GM23338 (cell line): ENCODE results near the gene BBOX1. TPM values are rescaled to one million over a fixed set of nuclear protein-coding genes. Genes with fewer than 3 reads are reported as not detected.

Source experiments
- ATAC-seq: fragments of 200-7000 bp; cut with Tn5 transposase; 3 replicates; pipeline ENCODE4 v1.9.1; 2020
- DNase-seq: peaks from one replicate; pipeline ENCODE4 v3.0.0-alpha.2; 2015; ENCODE audit warnings: low spot score
- H2AFZ ChIP-seq: fragments of 200-600 bp; sonication (generic); 2 replicates; pipeline ENCODE4 v1.8.0; 2016; ENCODE audit warnings: antibody characterized with exemption, mild to moderate bottlenecking, moderate library complexity
- H3F3A ChIP-seq: fragments of 200-600 bp; sonication (generic); replicated peaks from 2 replicates; pipeline ENCODE4 v1.8.0; 2017; ENCODE audit warnings: antibody characterized with exemption, mixed run types, low read depth
- H3K27ac ChIP-seq: fragments of 200-600 bp; sonication (generic); 2 replicates; pipeline ENCODE4 v1.6.1; 2016; ENCODE audit warnings: low read depth
- H3K27me3 ChIP-seq: fragments of 200-600 bp; sonication (generic); 2 replicates; pipeline ENCODE4 v1.8.0; 2016; ENCODE audit warnings: mild to moderate bottlenecking, mixed run types, moderate library complexity; ENCODE audit not compliant: insufficient read depth
- H3K36me3 ChIP-seq: fragments of 200-600 bp; sonication (generic); 2 replicates; pipeline ENCODE4 v1.8.0; 2016; ENCODE audit warnings: mild to moderate bottlenecking; ENCODE audit not compliant: insufficient read depth
- H3K4me1 ChIP-seq: fragments of 200-600 bp; sonication (generic); 2 replicates; pipeline ENCODE4 v1.8.0; 2016; ENCODE audit warnings: mild to moderate bottlenecking, moderate library complexity; ENCODE audit not compliant: insufficient read depth
- H3K4me2 ChIP-seq: fragments of 200-600 bp; sonication (generic); 2 replicates; pipeline ENCODE4 v1.7.1; 2017; ENCODE audit warnings: mixed run types
- H3K4me3 ChIP-seq: fragments of 200-600 bp; sonication (generic); 2 replicates; pipeline ENCODE4 v1.6.1; 2016; ENCODE audit warnings: mixed run types
- H3K79me2 ChIP-seq: fragments of 200-600 bp; sonication (generic); replicated peaks from 2 replicates; pipeline ENCODE4 v1.8.0; 2017; ENCODE audit warnings: mild to moderate bottlenecking; ENCODE audit not compliant: insufficient read depth
- H3K9me2 ChIP-seq: fragments of 200-600 bp; sonication (generic); 2 replicates; pipeline ENCODE4 v1.8.0; 2017; ENCODE audit not compliant: insufficient read depth
- H4K20me1 ChIP-seq: fragments of 200-600 bp; sonication (generic); replicated peaks from 2 replicates; pipeline ENCODE4 v1.8.0; 2017; ENCODE audit warnings: mild to moderate bottlenecking; ENCODE audit not compliant: insufficient read depth
- H3K27ac Mint-ChIP-seq: 2 replicates; pipeline ENCODE4 v1.8.0; 2020; ENCODE audit warnings: inconsistent platforms, mild to moderate bottlenecking, moderate library complexity, mixed read lengths
- H3K27me3 Mint-ChIP-seq: 3 replicates; pipeline ENCODE4 v1.8.0; 2022; ENCODE audit warnings: low read depth, mild to moderate bottlenecking, moderate library complexity, mixed read lengths, inconsistent platforms; ENCODE audit not compliant: insufficient read depth, poor library complexity
- H3K36me3 Mint-ChIP-seq: 3 replicates; pipeline ENCODE4 v1.8.0; 2021; ENCODE audit warnings: low read depth, mild to moderate bottlenecking, inconsistent platforms, moderate library complexity, mixed read lengths
- H3K4me1 Mint-ChIP-seq: 3 replicates; pipeline ENCODE4 v1.8.0; 2020; ENCODE audit warnings: mild to moderate bottlenecking, inconsistent platforms, mixed read lengths
- H3K4me3 Mint-ChIP-seq: 3 replicates; pipeline ENCODE4 v1.8.0; 2021; ENCODE audit warnings: moderate library complexity, mild to moderate bottlenecking, inconsistent platforms, mixed read lengths
- H3K9me3 Mint-ChIP-seq: 3 replicates; pipeline ENCODE4 v1.8.0; 2020; ENCODE audit warnings: moderate library complexity, mild to moderate bottlenecking, inconsistent platforms, mixed read lengths
- CREB1 ChIP-seq: fragments of 250-450 bp; sonication (Bioruptor Pico); IDR thresholded peaks from 2 replicates; pipeline ENCODE4 v1.5.0; 2020; ENCODE audit warnings: low read depth, mild to moderate bottlenecking, moderate library complexity
- CTCF ChIP-seq, 2 experiments: fragments of 200-600 bp in 1 of 2; sonication (generic) in 1 of 2; conservative IDR thresholded peaks; 2 replicates each; pipeline versions ENCODE4 v1.5.1 to v1.6.1; 2016 to 2017; ENCODE audit warnings: antibody characterized with exemption in 2 of 2, low read depth in 2 of 2, mild to moderate bottlenecking in 2 of 2, moderate library complexity in 1 of 2
- EZH2 ChIP-seq: fragments of 200-600 bp; sonication (generic); IDR thresholded peaks from one replicate; pipeline ENCODE4 v1.8.0; 2017; ENCODE audit warnings: antibody characterized with exemption, mild to moderate bottlenecking, low read depth; ENCODE audit not compliant: unreplicated experiment
- EZH2phosphoT487 ChIP-seq: fragments of 200-600 bp; sonication (generic); IDR thresholded peaks from one replicate; pipeline ENCODE4 v1.8.1; 2018; ENCODE audit warnings: antibody characterized with exemption; ENCODE audit not compliant: unreplicated experiment
- JUNB ChIP-seq: IDR thresholded peaks from one replicate; pipeline ENCODE4 v1.6.1; 2016; ENCODE audit warnings: antibody characterized with exemption; ENCODE audit not compliant: unreplicated experiment
- NANOG ChIP-seq: IDR thresholded peaks from 2 replicates; pipeline ENCODE4 v1.6.1; 2016; ENCODE audit warnings: antibody characterized with exemption, borderline replicate concordance
- POLR2AphosphoS5 ChIP-seq: IDR thresholded peaks from 2 replicates; pipeline ENCODE4 v1.6.1; 2016; ENCODE audit warnings: antibody characterized with exemption, low read depth
- STAT1 ChIP-seq: IDR thresholded peaks from one replicate; pipeline ENCODE4 v1.6.1; 2016; ENCODE audit warnings: antibody characterized with exemption; ENCODE audit not compliant: unreplicated experiment
- ZNF114 ChIP-seq: fragments of 250-450 bp; sonication (Bioruptor Pico); IDR thresholded peaks from 2 replicates; pipeline ENCODE4 v1.5.0; 2020; ENCODE audit warnings: mild to moderate bottlenecking, moderate library complexity
- ZNF331 ChIP-seq: fragments of 250-450 bp; sonication (Bioruptor Pico); IDR thresholded peaks from 2 replicates; pipeline ENCODE4 v1.5.0; 2020; ENCODE audit warnings: low read depth, mild to moderate bottlenecking, moderate library complexity
- ZNF462 ChIP-seq: fragments of 250-450 bp; sonication (Bioruptor Pico); IDR thresholded peaks from 2 replicates; pipeline ENCODE4 v1.5.0; 2020; ENCODE audit warnings: mild to moderate bottlenecking, moderate library complexity
- polyA plus RNA-seq: library from polyadenylated mRNA; unstranded; fragments of >200 nt; fragmentation: Nextera tagmentation; extraction: Ambion mirVana; gene quantifications from 2 replicates; pipeline ENCODE4 v1.2.1, GENCODE V29; 2016
- total RNA-seq: library from RNA; depleted of rRNA; stranded (reverse); fragments of >200 nt; shearing (Covaris generic); gene quantifications from 2 replicates; pipeline ENCODE4 v1.2.3, GENCODE V29; 2014
- TF ChIP-seq, protein P1 (sequence below): IDR thresholded peaks from 2 replicates; pipeline ENCODE4 v1.6.1; 2016; ENCODE audit warnings: antibody characterized with exemption
- TF ChIP-seq, protein P2 (sequence below): IDR thresholded peaks from one replicate; pipeline ENCODE4 v1.6.1; 2018; ENCODE audit warnings: antibody characterized with exemption; ENCODE audit not compliant: unreplicated experiment

The BBOX1 gene
- total and polyA plus RNA-seq, 2 experiments from 2014 or later: not detected

- H3K27ac ChIP-seq: no peak overlapping the region
- H3K36me3 Mint-ChIP-seq: no peaks in the 10 kb centered on the region
- H3K4me3 ChIP-seq: no peak overlapping the region
- no peaks in the 10 kb centered on the region for H3K79me2 ChIP-seq
- H3K4me2 ChIP-seq: no peak overlapping the region
- H3K27me3 ChIP-seq: no peaks in the 10 kb centered on the region
- TF ChIP-seq ZNF331 (CRISPR knock-in tag) (no peak), POLR2AphosphoS5 (no peak), JUNB (no peak), CTCF (conservative IDR thresholded peaks at IDR 0.05; ENCODE audit: low read depth in 2 of 2) (no peak), EZH2 (no peak), STAT1 (no peak), NANOG (no peak), ZNF462 (CRISPR knock-in tag) (no peak), CREB1 (CRISPR knock-in tag) (no peak), ZNF114 (CRISPR knock-in tag) (no peak), EZH2phosphoT487 (no peak)
- TF ChIP-seq, protein P1, sequence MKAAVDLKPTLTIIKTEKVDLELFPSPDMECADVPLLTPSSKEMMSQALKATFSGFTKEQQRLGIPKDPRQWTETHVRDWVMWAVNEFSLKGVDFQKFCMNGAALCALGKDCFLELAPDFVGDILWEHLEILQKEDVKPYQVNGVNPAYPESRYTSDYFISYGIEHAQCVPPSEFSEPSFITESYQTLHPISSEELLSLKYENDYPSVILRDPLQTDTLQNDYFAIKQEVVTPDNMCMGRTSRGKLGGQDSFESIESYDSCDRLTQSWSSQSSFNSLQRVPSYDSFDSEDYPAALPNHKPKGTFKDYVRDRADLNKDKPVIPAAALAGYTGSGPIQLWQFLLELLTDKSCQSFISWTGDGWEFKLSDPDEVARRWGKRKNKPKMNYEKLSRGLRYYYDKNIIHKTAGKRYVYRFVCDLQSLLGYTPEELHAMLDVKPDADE: no peak
- TF ChIP-seq, protein P2, sequence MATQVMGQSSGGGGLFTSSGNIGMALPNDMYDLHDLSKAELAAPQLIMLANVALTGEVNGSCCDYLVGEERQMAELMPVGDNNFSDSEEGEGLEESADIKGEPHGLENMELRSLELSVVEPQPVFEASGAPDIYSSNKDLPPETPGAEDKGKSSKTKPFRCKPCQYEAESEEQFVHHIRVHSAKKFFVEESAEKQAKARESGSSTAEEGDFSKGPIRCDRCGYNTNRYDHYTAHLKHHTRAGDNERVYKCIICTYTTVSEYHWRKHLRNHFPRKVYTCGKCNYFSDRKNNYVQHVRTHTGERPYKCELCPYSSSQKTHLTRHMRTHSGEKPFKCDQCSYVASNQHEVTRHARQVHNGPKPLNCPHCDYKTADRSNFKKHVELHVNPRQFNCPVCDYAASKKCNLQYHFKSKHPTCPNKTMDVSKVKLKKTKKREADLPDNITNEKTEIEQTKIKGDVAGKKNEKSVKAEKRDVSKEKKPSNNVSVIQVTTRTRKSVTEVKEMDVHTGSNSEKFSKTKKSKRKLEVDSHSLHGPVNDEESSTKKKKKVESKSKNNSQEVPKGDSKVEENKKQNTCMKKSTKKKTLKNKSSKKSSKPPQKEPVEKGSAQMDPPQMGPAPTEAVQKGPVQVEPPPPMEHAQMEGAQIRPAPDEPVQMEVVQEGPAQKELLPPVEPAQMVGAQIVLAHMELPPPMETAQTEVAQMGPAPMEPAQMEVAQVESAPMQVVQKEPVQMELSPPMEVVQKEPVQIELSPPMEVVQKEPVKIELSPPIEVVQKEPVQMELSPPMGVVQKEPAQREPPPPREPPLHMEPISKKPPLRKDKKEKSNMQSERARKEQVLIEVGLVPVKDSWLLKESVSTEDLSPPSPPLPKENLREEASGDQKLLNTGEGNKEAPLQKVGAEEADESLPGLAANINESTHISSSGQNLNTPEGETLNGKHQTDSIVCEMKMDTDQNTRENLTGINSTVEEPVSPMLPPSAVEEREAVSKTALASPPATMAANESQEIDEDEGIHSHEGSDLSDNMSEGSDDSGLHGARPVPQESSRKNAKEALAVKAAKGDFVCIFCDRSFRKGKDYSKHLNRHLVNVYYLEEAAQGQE: no peak
- no peaks in the 10 kb centered on the region for H3F3A ChIP-seq
- no peak overlapping the region for H3K4me3 Mint-ChIP-seq
- no peaks in the 10 kb centered on the region for H3K36me3 ChIP-seq
- no peaks in the 10 kb centered on the region for H3K9me3 Mint-ChIP-seq
- H4K20me1 ChIP-seq: no peaks in the 10 kb centered on the region
- H2AFZ ChIP-seq: no peak overlapping the region
- H3K4me1 Mint-ChIP-seq: peaks cover 7% of the 10 kb centered on the region; the same call in 2 of the 3 replicates
- no peak overlapping the region for H3K27ac Mint-ChIP-seq
- H3K27me3 Mint-ChIP-seq: peaks cover 1% of the 10 kb centered on the region
- DNase-seq: no peak
- no peak for ATAC-seq
- H3K9me2 ChIP-seq: peaks cover 15% of the 10 kb centered on the region; the same call in 1 of the 2 replicates
- H3K4me1 ChIP-seq: peaks cover 6% of the 10 kb centered on the region
Measured at GRCh38 chr11:27020751-27021150, 19.9 kb upstream of the BBOX1 start.
